PFSK-1 (cell line): Measurements from ENCODE around the gene COX4I1.

ENCODE experiments used
- FOXP2 ChIP-seq: optimal IDR thresholded peaks from 2 replicates; pipeline ENCODE3; 2011; ENCODE audit warnings: borderline replicate concordance, control low read depth, inconsistent platforms; ENCODE audit not compliant: insufficient read depth; ENCODE audit errors: extremely low read length, extremely low read depth
- POLR2AphosphoS5 ChIP-seq: IDR thresholded peaks from 2 replicates; pipeline ENCODE4 v1.6.1; 2012; ENCODE audit warnings: low read depth, mild to moderate bottlenecking, control low read depth, low read length, moderate library complexity
- REST ChIP-seq, 2 experiments: IDR thresholded peaks; 2 replicates each; pipeline versions ENCODE4 v1.6.1 to v1.8.0; 2011 to 2012; ENCODE audit warnings: low read depth in 2 of 2, low read length in 2 of 2, control low read depth in 1 of 2, inconsistent platforms in 1 of 2, mild to moderate bottlenecking in 1 of 2, moderate library complexity in 1 of 2; ENCODE audit not compliant: insufficient read depth in 1 of 2
- SIN3A ChIP-seq: IDR thresholded peaks from 2 replicates; pipeline ENCODE4 v1.6.1; 2012; ENCODE audit warnings: mild to moderate bottlenecking, low read length, moderate library complexity, borderline replicate concordance; ENCODE audit not compliant: insufficient read depth
- TAF1 ChIP-seq: IDR thresholded peaks from 2 replicates; pipeline ENCODE4 v1.6.1; 2012; ENCODE audit warnings: low read length, control low read depth, borderline replicate concordance; ENCODE audit not compliant: insufficient read depth

Gene COX4I1

GRCh38 chr16:85812031-85812807, 12.7 kb downstream of the COX4I1 start:
- no peak for TF ChIP-seq POLR2AphosphoS5
- no peak for TF ChIP-seq TAF1
- TF ChIP-seq FOXP2 = no peak
- TF ChIP-seq SIN3A = no peak
- TF ChIP-seq REST (IDR thresholded peaks at IDR 0.05; ENCODE audit: insufficient read depth in 1 of 2, low read depth in 2 of 2, low read length in 2 of 2) = no peak

GRCh38 chr16:85812811-85813700, 13.6 kb downstream of the COX4I1 start:
- no peak for TF ChIP-seq FOXP2
- no peak for TF ChIP-seq SIN3A
- TF ChIP-seq POLR2AphosphoS5 = no peak
- TF ChIP-seq TAF1 = no peak
- no peak for TF ChIP-seq REST (IDR thresholded peaks at IDR 0.05; ENCODE audit: insufficient read depth in 1 of 2, low read depth in 2 of 2, low read length in 2 of 2)

GRCh38 chr16:85816159-85816558, 16.7 kb downstream of the COX4I1 start:
- TF ChIP-seq SIN3A = no peak
- TF ChIP-seq FOXP2 = no peak

- TF ChIP-seq FOXP2 (no peak), POLR2AphosphoS5 (no peak), REST (IDR thresholded peaks at IDR 0.05; ENCODE audit: insufficient read depth in 1 of 2, low read depth in 2 of 2, low read length in 2 of 2) (no peak), SIN3A (no peak), TAF1 (no peak)
These were observed 19.8 kb downstream of the COX4I1 start for GRCh38 chr16:85819245-85819644.

GRCh38 chr16:85819771-85820170, 20.3 kb downstream of the COX4I1 start:
- TF ChIP-seq FOXP2 (no peak), REST (IDR thresholded peaks at IDR 0.05; ENCODE audit: insufficient read depth in 1 of 2, low read depth in 2 of 2, low read length in 2 of 2) (no peak), TAF1 (no peak), SIN3A (no peak), POLR2AphosphoS5 (no peak)
